DND-41 (cell line): ENCODE data around the gene RWDD1.

Experiments used
- CTCF ChIP-seq: IDR thresholded peaks from 2 replicates; pipeline ENCODE4 v1.5.1; 2012; ENCODE audit warnings: borderline replicate concordance, low read length, moderate library complexity, mild to moderate bottlenecking; ENCODE audit not compliant: poor library complexity, severe bottlenecking; ENCODE audit errors: extremely low read depth
- EZH2 ChIP-seq: IDR thresholded peaks from 3 replicates; pipeline ENCODE4 v1.6.1; 2012; ENCODE audit warnings: borderline replicate concordance, low read depth, mild to moderate bottlenecking, moderate library complexity, low read length, inconsistent platforms; ENCODE audit not compliant: severe bottlenecking

- no peak for TF ChIP-seq CTCF
- TF ChIP-seq EZH2: no peak
These were observed 2.2 kb upstream of the RWDD1 start for GRCh38 chr6:116568821-116569755.
